Left renal pelvis (tissue), 4 donors: ENCODE data around the gene ST6GALNAC2. TPM values are rescaled to one million over a fixed set of nuclear protein-coding genes. Genes with fewer than 3 reads are reported as not detected.

Source experiments
- DNase-seq, 4 donors: peaks; one replicate each; pipeline ENCODE4 v3.0.0-alpha.2; 2013; ENCODE audit warnings: low read depth in 4 of 4, low spot score in 3 of 4
- polyA plus RNA-seq, 4 donors: library from polyadenylated mRNA; unstranded; fragments of 120-200 nt; gene quantifications; one replicate each; pipeline ENCODE4 v1.2.1, GENCODE V29; 2013; ENCODE audit not compliant: insufficient read length in 4 of 4

The ST6GALNAC2 gene
- polyA plus RNA-seq, 4 donors: 0.55 to 12.3 (median 11.3) TPM

- DNase-seq: no peak
Measured at GRCh38 chr17:76601065-76601464, 15.4 kb upstream of the ST6GALNAC2 start.

- DNase-seq: no peak
Measured at GRCh38 chr17:76599694-76600460, 14.2 kb upstream of the ST6GALNAC2 start.

GRCh38 chr17:76598004-76598439 is 12.4 kb upstream of the ST6GALNAC2 start:
- no peak for DNase-seq

GRCh38 chr17:76597156-76598003 is 11.7 kb upstream of the ST6GALNAC2 start:
- no peak for DNase-seq

DNA sequence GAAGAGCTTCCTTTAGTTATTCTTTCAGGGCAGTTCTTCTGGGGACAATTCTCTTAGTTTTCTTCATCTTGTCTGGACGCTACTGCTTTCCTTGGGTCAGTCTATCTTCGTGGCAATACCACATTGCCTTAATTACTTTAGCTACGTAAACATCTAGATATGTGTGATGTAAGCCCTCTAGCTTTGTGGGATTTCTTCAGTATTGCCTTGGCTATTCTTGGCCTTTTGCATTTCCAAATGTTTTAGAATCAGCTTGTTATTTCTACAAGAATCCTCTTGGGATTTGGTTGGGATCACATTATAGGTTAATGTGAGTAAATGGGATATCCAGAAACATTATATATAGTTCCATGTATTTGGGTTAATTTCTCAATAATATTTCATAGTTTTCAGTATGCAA is 9.0 kb upstream of the ST6GALNAC2 start:
- no peak for DNase-seq

- no peak for DNase-seq
Measured at GRCh38 chr17:76593959-76594358, 8.3 kb upstream of the ST6GALNAC2 start.

- no peak for DNase-seq
Measured at GRCh38 chr17:76593384-76593826, 7.7 kb upstream of the ST6GALNAC2 start.

DNA sequence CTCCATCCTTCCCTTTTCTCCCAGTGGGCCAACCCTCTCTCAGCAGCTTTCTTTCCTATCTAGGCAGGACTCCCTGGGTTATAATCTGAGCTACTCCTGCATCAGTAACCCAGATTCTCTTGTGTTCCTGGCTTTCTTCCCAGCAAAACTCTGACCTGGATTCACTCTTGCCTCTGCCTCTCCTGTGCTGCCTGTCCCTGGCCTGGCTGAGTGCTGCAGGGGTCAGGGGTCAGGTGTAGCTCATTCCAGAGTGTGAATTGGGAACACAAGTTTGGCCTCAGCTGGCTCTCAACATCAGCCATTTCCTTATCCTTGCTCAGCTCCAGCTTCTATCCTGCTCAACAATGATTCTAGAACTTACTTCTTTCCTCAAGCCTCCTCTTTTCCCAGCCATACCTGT is 2.5 kb upstream of the ST6GALNAC2 start:
- DNase-seq: no peak

DNA sequence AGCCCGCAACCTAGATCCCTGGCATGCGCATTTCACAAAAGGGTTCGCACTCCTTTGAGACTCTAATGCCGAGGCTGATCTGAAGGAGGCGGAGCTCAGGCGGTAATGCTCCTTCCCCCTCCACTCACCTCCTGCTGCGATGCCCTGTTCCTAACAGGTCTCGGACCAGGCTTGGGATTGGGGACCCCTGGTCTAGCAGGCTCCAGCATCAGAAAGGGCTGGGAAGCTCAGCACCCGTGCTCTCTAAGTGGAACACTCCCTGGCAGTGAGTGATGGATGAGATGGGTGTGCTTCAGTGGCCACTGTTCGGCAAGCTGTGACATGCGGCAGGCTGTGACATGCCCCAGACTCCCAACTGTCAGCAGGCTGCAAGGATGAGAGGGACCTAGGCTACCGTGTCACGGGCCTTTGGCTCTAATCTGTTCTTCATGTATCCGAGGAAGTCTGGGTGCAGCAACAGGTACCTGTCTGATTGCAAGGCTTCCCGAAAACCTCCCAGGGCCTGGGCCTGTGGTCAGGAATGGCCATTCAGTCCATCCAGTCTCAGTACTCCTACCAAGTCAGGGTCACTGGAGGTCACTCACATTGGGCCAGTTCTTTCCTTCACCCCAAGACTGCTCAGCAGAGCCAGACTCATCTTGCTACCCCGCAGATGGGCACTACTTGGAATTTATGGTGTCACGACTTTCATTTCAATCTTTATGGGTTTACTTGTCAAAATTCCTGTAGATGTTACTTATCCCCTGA is 1.3 kb upstream of the ST6GALNAC2 start:
- DNase-seq: no peak

DNA sequence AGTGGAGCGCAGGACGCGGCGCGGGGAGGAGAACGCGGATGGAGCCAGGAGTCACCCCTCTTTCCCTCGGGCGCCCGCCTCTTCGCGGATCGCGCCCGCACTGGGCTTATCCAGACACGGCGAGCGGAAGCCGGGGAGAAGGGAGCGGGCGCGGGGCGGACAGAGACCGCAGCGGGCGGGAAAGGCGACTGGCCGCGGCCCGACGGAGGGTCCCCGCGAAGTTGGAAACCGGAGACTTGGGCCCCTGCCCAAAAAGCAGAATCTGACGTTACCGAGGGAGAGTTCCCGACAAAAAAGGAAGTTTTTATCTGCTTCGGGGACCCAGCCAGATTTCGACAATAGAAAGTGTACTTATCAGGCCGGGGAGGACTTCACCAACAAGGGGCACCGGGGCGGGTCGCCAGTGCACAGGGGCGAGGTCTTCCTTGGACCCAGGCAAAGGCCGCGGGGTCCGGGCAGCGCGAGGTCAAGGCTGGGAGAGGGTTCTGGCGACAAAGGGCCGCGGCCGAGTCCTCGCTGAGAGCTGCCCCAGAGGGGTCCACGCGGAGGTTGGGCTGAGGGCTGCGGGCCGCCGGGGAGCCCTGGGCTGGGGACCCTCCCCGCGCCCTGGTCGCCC is 519 bp downstream of the ST6GALNAC2 start:
- DNase-seq: no peak

GRCh38 chr17:76584427-76585032 is 1.1 kb downstream of the ST6GALNAC2 start:
- DNase-seq: no peak

DNA sequence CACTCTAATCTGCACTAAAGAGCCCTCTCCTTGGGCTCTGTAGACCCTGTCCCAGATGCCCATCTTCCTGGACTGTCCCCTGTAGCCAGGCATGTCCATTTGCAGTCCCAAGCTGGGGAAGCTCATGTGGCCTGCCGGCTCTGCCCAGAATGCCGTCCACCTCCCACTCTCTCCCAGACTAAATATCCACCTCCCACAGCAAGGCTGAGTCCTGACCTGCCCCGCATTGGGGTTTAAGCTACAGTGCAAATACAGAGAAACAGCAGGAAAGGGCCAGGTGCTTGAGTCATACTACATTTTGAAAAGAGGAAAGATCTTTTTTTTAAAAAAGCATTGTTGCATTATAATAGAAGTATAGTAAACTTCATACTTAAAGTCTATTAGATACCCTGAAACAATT is 3.0 kb downstream of the ST6GALNAC2 start:
- no peak for DNase-seq

DNA sequence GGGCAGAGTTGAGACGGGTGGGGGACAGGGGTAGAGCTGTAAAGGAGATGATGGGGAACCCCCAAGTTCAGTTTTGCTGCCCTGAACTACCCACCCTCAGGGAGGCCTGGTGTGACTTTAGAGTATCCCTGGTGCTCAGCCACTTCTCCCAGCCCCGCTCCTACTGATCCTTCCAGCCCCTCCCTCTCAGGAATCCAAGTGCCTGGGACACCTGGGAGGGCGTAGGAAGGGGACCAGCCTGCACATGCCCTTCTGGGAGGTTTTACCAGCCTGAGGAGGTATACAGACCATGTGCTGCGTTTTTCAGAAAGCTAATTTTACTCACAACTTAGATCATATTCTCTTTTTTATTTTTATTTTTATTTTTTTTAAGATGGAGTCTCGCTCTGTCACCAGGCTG is 4.1 kb downstream of the ST6GALNAC2 start:
- no peak for DNase-seq

GRCh38 chr17:76579281-76579680 is 6.4 kb downstream of the ST6GALNAC2 start:
- no peak for DNase-seq

DNA sequence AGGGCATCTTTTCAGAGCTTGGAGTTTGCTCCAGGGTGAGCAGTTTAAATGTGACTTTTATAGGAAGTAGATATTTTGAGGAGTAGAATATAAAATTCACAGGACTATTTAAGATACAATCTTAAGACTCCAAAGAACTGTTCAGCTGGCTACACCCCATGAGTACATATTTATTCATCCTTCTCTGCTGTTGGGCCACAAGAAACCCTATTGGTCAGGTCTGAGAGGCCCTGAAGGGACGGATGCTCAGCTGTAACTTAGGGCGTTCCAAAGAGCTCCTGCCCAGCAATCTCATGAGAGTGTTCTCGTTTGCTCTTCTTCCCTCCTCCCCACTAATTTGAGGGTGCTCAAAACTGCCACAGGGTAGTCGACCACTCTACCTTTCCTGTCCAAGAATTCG is 7.3 kb downstream of the ST6GALNAC2 start:
- DNase-seq: no peak

DNA sequence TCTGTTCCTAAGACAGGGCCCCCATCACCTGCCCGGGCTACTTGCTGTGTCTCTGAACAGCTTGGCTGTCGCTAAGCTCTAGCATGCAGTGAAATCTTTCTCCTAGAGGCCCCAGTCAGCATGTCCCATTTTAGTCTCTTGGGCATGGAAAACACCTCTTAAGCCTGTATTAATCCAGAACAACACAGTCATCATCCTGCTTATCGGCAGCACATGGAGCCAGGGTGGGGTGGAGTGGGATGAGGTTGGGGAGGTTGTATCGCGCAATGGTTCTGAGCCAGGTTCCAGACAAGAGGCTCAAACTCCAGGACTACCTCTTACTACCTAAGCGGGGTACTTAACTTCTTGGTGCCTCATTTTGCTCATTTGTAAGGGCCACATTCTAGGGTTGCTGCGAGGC is 7.8 kb downstream of the ST6GALNAC2 start:
- DNase-seq: no peak

DNA sequence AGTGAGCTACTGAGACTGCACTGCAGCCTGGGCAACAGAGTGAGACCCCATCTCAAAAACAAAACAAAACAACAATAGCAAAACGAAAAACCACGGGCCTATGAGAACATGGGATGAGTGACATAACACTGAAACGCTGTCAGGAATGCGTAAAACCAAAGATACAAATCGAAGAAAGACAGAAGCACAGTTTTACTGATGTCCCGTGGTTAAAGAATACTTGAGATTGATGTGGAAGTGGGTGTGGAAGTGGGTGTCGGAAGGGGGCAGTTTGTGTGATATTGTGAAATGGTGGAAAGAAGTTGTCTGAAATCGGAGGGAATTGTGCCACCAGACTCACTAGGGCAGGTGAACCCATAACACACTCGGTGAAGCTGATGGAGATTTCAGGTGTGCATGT is 9.5 kb downstream of the ST6GALNAC2 start:
- DNase-seq: no peak

- no peak for DNase-seq
Measured at GRCh38 chr17:76575570-76575969, 10.1 kb downstream of the ST6GALNAC2 start.

GRCh38 chr17:76574166-76574565 is 11.5 kb downstream of the ST6GALNAC2 start:
- no peak for DNase-seq

GRCh38 chr17:76573096-76573495 is 12.6 kb downstream of the ST6GALNAC2 start:
- no peak for DNase-seq
